SK-N-MC (cell line): ENCODE measurements around the gene FAT1.

Experiments
- EZH2 ChIP-seq: fragments of 200-600 bp; sonication (generic); IDR thresholded peaks from one replicate; pipeline ENCODE4 v1.6.1; 2017; ENCODE audit warnings: antibody characterized with exemption
- FOXP2 ChIP-seq: optimal IDR thresholded peaks from 2 replicates; pipeline ENCODE3; 2011; ENCODE audit warnings: mild to moderate bottlenecking, moderate library complexity; ENCODE audit not compliant: insufficient read depth; ENCODE audit errors: extremely low read length, control extremely low read depth
- POLR2AphosphoS5 ChIP-seq: IDR thresholded peaks from 2 replicates; pipeline ENCODE4 v1.6.1; 2012; ENCODE audit warnings: mild to moderate bottlenecking, low read depth, low read length, borderline replicate concordance

DNA sequence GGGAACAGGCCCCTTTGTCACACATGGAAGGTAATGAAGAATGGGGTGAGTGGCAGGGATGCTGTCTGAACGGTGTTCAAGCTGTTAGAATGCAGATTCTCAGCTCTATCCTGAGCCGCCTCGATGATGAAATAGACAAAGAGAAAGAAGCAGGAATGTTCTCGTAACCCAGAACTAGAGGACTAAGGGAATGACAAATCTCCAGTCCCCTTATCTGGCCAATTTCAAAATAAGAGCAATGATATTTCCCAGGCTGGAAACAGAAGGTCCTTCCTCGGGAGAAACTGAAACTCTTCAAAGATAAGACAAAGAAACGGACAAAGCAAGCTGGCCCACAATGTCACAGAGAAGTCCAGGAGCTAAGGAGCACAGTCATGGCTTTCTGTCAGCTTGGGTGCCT is 138.7 kb downstream of the FAT1 start:
- TF ChIP-seq EZH2 (no peak), POLR2AphosphoS5 (no peak), FOXP2 (no peak)
